ENCODE data around the gene OSBPL10. TPM values are rescaled to one million over a fixed set of nuclear protein-coding genes. Genes with fewer than 3 reads are reported as not detected.
"Not testable (repeated sequence)": the region's sequence is repeated elsewhere in the genome, so short reads cannot be mapped to it uniquely, and the experiment has no call there.

Gene OSBPL10
- total and polyA plus RNA-seq, 7 donors = 0.75 to 4.6 (median 2.3) TPM

GRCh38 chr3:31785286-31785685 is 195.8 kb downstream of the OSBPL10 start:
- TF ChIP-seq CTCF (IDR thresholded peaks at IDR 0.05) = no peak
- Histone ChIP-seq H3K4me1 (no peaks in the 10 kb centered on the region), H3K36me3 (ENCODE audit: insufficient read depth in 1 of 2, low read depth in 1 of 2) (no peaks in the 10 kb centered on the region), H3K27ac (no peak overlapping the region), H3K9me3 (no peaks in the 10 kb centered on the region), H3K4me3 (no peak overlapping the region), H3K27me3 (ENCODE audit: insufficient read depth in 3 of 3, low read length in 2 of 3) (no peaks in the 10 kb centered on the region)
- no peak for ATAC-seq
- intact Hi-C loops (cut with DNase I) = no loop called here
- WGBS, 3 donors = 65 to 73% (median 69%) methylated on average over 7 of the region's 7 CpGs
- no peak for DNase-seq

- H3K4me1 ChIP-seq; ATAC-seq; H3K9me3 ChIP-seq; H3K36me3 ChIP-seq (ENCODE audit: insufficient read depth in 1 of 2, low read depth in 1 of 2); DNase-seq; H3K4me3 ChIP-seq; H3K27me3 ChIP-seq (ENCODE audit: insufficient read depth in 3 of 3, low read length in 2 of 3); H3K27ac ChIP-seq; intact Hi-C loops (cut with DNase I): not testable (repeated sequence)
- WGBS, 3 donors = 72 to 83% (median 77%) methylated on average over 2 of the region's 2 CpGs
Measured at GRCh38 chr3:31783851-31784250, 197.2 kb downstream of the OSBPL10 start.

- H3K4me3 ChIP-seq; intact Hi-C loops (cut with DNase I); H3K27me3 ChIP-seq (ENCODE audit: insufficient read depth in 3 of 3, low read length in 2 of 3); H3K9me3 ChIP-seq; H3K36me3 ChIP-seq (ENCODE audit: insufficient read depth in 1 of 2, low read depth in 1 of 2); ATAC-seq; H3K4me1 ChIP-seq; H3K27ac ChIP-seq; DNase-seq: not testable (repeated sequence)
- WGBS, 3 donors = 98 to 100% (median 99%) methylated on average over 1 of the region's 1 CpG
Measured at GRCh38 chr3:31782306-31782705, 198.8 kb downstream of the OSBPL10 start.

GRCh38 chr3:31779514-31779913 is 201.5 kb downstream of the OSBPL10 start:
- no peak for TF ChIP-seq CTCF (IDR thresholded peaks at IDR 0.05)
- Histone ChIP-seq H3K4me3 (no peak overlapping the region), H3K9me3 (no peaks in the 10 kb centered on the region), H3K27ac (no peak overlapping the region), H3K4me1 (no peaks in the 10 kb centered on the region), H3K27me3 (ENCODE audit: insufficient read depth in 3 of 3, low read length in 2 of 3) (no peaks in the 10 kb centered on the region), H3K36me3 (ENCODE audit: insufficient read depth in 1 of 2, low read depth in 1 of 2) (no peaks in the 10 kb centered on the region)
- ATAC-seq (no peak), DNase-seq (no peak)
- intact Hi-C loops (cut with DNase I) = no loop called here
- WGBS, 3 donors = 0% methylated on average over 1 of the region's 1 CpG

- H3K9me3 ChIP-seq = no peaks in the 10 kb centered on the region
- no peaks in the 10 kb centered on the region for H3K36me3 ChIP-seq (ENCODE audit: insufficient read depth in 1 of 2, low read depth in 1 of 2)
- H3K27me3 ChIP-seq (ENCODE audit: insufficient read depth in 3 of 3, low read length in 2 of 3) = no peaks in the 10 kb centered on the region
- no peak for ATAC-seq
- intact Hi-C loops (cut with DNase I) = no loop called here
- TF ChIP-seq CTCF (IDR thresholded peaks at IDR 0.05) = no peak
- H3K4me3 ChIP-seq = no peak overlapping the region
- DNase-seq = no peak
- no peaks in the 10 kb centered on the region for H3K4me1 ChIP-seq
- no peak overlapping the region for H3K27ac ChIP-seq
Measured at GRCh38 chr3:31777887-31778286, 203.2 kb downstream of the OSBPL10 start.

- 98 to 100% (median 100%) methylated on average over 1 of the region's 1 CpG for WGBS, 3 donors
- DNase-seq = no peak
- intact Hi-C loops (cut with DNase I) = no loop called here
Measured at GRCh38 chr3:31777092-31777491, 204.0 kb downstream of the OSBPL10 start.

More at GRCh38 chr3:31777092-31777491, 204.0 kb downstream of the OSBPL10 start:
- Histone ChIP-seq H3K4me3 (no peak overlapping the region), H3K27me3 (ENCODE audit: insufficient read depth in 3 of 3, low read length in 2 of 3) (no peaks in the 10 kb centered on the region), H3K27ac (no peak overlapping the region), H3K36me3 (ENCODE audit: insufficient read depth in 1 of 2, low read depth in 1 of 2) (no peaks in the 10 kb centered on the region), H3K4me1 (no peaks in the 10 kb centered on the region), H3K9me3 (no peaks in the 10 kb centered on the region)
- ATAC-seq = no peak
- no peak for TF ChIP-seq CTCF (IDR thresholded peaks at IDR 0.05)

Measured in psoas muscle (tissue), 8 donors.